NB4 (cell line): ENCODE measurements around the gene FAM83C.

Source experiments
- DNase-seq: peaks from one replicate; pipeline ENCODE4 v3.0.0; 2010; ENCODE audit warnings: low read depth
- H3K4me3 ChIP-seq: one replicate; pipeline ENCODE4 v1.5.1; 2011; ENCODE audit warnings: mild to moderate bottlenecking, low read depth, low read length, moderate library complexity
- CTCF ChIP-seq: IDR thresholded peaks from one replicate; pipeline ENCODE4 v1.5.1; 2012; ENCODE audit warnings: low read depth, low read length
- MAX ChIP-seq: IDR thresholded peaks from 2 replicates; pipeline ENCODE4 v1.6.1; 2011; ENCODE audit warnings: low read depth, low read length
- MYC ChIP-seq: IDR thresholded peaks from 2 replicates; pipeline ENCODE4 v1.6.1; 2011; ENCODE audit warnings: low read depth, low read length
- POLR2A ChIP-seq: IDR thresholded peaks from 2 replicates; pipeline ENCODE4 v1.6.1; 2011; ENCODE audit warnings: mild to moderate bottlenecking; ENCODE audit not compliant: insufficient read length; ENCODE audit errors: extremely low read depth

The FAM83C gene

GRCh38 chr20:35288325-35289060, 3.7 kb downstream of the FAM83C start:
- TF ChIP-seq MYC (no peak), CTCF (no peak), POLR2A (no peak), MAX (no peak)
- DNase-seq, result no peak
- no peak overlapping the region for H3K4me3 ChIP-seq

- TF ChIP-seq MYC (no peak), CTCF (no peak), POLR2A (no peak), MAX (no peak)
- no peak for DNase-seq
- H3K4me3 ChIP-seq, result no peak overlapping the region
Observed at GRCh38 chr20:35287509-35288324, 4.5 kb downstream of the FAM83C start.

- no peak for DNase-seq
- TF ChIP-seq MYC (no peak), CTCF (no peak), MAX (no peak), POLR2A (no peak)
- no peak overlapping the region for H3K4me3 ChIP-seq
Observed at GRCh38 chr20:35286899-35287508, 5.2 kb downstream of the FAM83C start.

GRCh38 chr20:35286077-35286898, 5.9 kb downstream of the FAM83C start:
- H3K4me3 ChIP-seq, result no peak overlapping the region
- DNase-seq, result no peak
- TF ChIP-seq CTCF (no peak), MYC (no peak), POLR2A (no peak), MAX (no peak)

GRCh38 chr20:35285806-35286076, 6.5 kb downstream of the FAM83C start:
- no peak for DNase-seq
- H3K4me3 ChIP-seq, result no peak overlapping the region
- no peak for TF ChIP-seq CTCF
- TF ChIP-seq MAX, result no peak
- no peak for TF ChIP-seq POLR2A
- no peak for TF ChIP-seq MYC
